ENCODE data around the gene TBC1D13. TPM values are rescaled to one million over a fixed set of nuclear protein-coding genes. Genes with fewer than 3 reads are reported as not detected.
"Not testable (repeated sequence)": the region's sequence is repeated elsewhere in the genome, so short reads cannot be mapped to it uniquely, and the experiment has no call there.

The TBC1D13 gene
- total RNA-seq, 2 experiments from 2014 or later: 18.7 to 19.6 TPM

GRCh38 chr9:128833696-128834095 is 46.6 kb downstream of the TBC1D13 start:
- CTCF ChIA-PET: no interaction called here
- POLR2A ChIA-PET: no interaction called here

DNA sequence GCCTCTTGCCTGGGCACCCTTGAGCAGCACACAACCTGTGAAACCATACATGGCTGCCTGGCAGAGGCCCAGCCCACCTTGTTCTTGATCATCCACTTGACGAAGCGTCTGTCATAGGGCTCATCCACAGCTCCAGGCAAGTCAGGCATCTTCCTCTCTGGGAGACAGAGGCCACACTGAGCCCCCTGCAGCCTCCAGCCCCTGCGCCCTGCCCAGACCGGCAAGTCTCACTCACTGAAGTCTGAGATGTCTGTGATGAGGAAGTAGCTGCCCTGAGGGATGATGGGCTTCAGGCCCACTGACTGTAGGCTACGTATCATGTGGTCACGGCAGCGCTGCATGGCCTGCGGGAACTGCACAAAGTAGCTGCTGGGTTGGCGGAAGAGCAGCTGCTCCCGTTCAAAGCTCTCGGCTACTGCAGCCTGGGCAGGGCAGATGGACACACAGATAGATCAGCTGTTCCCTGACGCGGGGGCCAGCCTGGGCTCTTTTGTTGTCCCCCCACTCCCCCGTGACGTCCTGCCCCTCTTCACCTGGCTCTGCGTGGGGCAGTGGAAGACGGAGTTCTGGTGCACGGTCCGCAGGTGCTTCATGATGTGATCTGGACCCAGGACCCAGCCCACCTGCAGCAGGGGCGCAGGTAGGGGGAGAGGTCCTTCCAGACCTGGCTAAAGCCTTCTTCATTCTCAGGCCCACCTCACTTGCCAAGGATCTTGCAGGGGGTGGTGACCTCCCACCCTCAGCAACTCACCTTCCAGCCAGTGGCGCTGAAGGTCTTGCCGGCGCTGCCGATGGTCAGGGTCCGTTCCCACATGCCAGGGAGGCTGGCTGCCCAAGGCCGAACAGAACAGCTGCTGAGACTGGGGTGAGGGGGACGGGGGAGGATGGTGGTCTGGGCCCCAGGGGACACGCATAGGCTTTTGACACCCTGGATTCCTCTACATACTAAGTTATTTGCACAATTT is 48.5 kb downstream of the TBC1D13 start:
- CTCF ChIA-PET: no interaction called here
- POLR2A ChIA-PET: interaction anchor here (0.7 kb wide), 1 partner anchor 10 kb away, joined by 8 read pairs; no protein-coding TSS in a partner anchor

DNA sequence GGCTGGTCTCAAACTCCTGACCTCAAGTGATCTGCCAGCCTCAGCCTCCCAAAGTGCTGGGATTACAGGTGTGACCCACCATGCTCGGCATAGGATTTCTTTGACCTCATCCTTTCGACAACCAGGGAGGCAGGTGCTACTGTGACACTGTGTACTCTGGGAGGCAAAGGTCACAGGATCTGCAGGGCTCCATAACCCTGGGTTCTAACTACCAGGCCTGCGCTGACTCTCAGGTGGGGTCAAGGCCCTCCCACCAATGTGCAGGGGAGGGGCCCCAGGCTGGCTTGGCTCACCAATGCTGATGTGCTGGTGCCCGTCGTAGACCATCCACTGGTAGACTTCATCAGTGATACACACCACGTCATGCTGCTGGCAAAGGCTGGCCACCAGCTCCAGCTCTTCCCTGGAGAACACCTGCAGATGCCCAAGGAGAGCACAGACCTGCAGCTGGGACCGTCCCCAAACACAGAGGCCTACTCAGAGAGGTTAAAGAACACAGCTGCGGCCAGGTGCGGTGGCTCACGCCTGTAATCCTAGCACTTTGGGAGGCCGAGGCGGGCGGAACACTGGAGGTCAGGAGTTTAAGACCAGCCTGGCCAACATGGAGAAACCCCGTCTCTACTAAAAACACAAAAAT is 49.6 kb downstream of the TBC1D13 start:
- POLR2A ChIA-PET: no interaction called here
- CTCF ChIA-PET: no interaction called here

DNA sequence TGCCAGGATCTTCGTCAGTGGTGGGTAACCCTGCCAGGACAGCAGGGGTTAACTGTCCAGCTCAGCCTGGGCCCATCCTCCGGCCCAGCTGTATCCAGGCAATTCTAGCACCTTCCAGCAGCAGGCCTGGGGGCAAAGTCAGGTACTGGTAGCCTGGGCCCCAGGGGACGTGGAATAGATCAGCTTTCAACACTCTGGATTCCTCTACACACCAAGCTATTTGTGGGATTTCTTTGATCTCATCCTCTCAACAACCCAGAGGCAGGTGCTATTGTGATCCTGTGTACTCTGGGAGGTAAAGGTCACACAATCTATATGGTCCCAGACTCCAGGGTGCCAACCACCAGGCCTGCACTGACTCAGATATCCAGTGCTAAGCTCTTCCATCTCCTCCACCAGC is 51.3 kb downstream of the TBC1D13 start:
- ChIA-PET CTCF (interaction anchor here (0.6 to 1.8 kb wide), 2 partner anchors 20 to 146 kb away, joined by 5 to 6 read pairs; partner anchors contain the start of gene ENDOG), POLR2A (no interaction called here)

- POLR2A ChIA-PET: no interaction called here
- CTCF ChIA-PET: interaction anchor here (0.8 kb wide), 1 partner anchor 23 kb away, joined by 4 read pairs; the partner anchor contains the start of gene ENDOG
These were observed 53.5 kb downstream of the TBC1D13 start for GRCh38 chr9:128840524-128840923.

- ChIA-PET POLR2A (interaction anchor here (0.9 kb wide), 1 partner anchor 12 kb away, joined by 3 read pairs; the partner anchor contains the start of gene SPOUT1), CTCF (interaction anchor here (0.7 kb wide), 2 partner anchors 89 to 859 kb away, joined by 3 to 4 read pairs; no protein-coding TSS in a partner anchor)
These were observed 54.8 kb downstream of the TBC1D13 start for GRCh38 chr9:128841694-128842492.

- POLR2A ChIA-PET: not testable (repeated sequence)
These were observed 56.1 kb downstream of the TBC1D13 start for GRCh38 chr9:128843171-128843570.

DNA sequence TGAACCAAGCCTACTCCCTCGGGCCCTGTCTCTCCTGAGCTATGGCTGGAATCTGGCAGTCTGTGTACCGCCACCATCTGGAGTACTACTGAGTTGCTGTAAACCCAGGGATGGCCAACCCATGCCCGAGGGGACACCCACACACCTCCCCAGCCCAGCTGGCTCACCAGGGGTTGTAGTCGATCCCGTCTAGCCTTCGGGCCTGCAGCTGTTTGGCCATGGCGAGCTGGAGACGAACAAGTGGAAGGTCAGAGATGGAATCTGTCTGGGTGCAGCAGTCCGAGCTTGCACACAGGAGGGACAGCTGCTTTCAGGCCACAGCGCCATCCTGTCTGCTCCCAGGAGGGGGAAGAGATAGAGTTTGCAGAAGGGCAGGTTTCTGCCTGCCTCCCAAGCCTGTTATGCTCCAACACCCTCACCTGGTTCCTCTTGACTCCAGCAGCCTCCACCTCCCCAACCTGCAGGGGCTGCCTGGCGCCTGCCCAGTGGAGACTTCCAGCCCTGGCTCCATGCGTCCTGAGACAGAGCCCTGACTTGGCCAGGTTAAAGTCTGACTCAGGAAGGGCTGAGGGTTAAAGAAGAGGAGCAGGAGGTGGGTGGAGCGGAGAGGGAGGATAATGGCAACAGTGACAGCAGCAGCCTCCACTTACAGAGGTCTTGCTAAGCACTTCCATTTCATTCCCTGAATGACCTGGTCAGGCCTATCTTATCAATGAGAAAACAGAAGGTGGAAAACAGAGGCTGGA is 58.3 kb downstream of the TBC1D13 start:
- POLR2A ChIA-PET: no interaction called here
- CTCF ChIA-PET: no interaction called here

More at GRCh38 chr9:128843171-128843570, 56.1 kb downstream of the TBC1D13 start:
- CTCF ChIA-PET: interaction anchor here (0.7 kb wide), 1 partner anchor 1375 kb away, joined by 4 read pairs; no protein-coding TSS in a partner anchor

GRCh38 chr9:128846680-128847030 is 59.6 kb downstream of the TBC1D13 start:
- ChIA-PET POLR2A (no interaction called here), CTCF (no interaction called here)

- CTCF ChIA-PET: no interaction called here
- POLR2A ChIA-PET: no interaction called here
These were observed 60.8 kb downstream of the TBC1D13 start for GRCh38 chr9:128847803-128848202.

DNA sequence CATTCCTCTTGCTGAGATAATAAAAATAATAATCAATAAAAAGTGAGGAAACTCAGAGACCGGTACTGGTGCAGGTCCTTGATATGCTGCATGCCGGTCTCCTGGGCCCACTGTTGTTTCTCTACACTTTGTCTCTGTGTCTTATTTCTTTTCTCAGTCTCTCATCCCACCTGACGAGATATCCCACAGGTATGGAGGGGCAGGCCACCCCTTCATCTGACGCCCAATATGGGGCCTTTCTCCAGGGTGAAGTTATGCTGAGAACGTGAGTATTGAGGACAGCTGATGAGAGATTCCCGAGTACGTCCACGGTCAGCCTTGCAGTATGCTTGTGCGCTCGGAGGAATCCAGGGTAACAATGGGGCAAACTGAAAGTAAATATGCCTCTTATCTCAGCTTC is 64.0 kb downstream of the TBC1D13 start:
- CTCF ChIA-PET: interaction anchor here (1.8 kb wide), 1 partner anchor 77 kb away, joined by 6 read pairs; no protein-coding TSS in a partner anchor
- POLR2A ChIA-PET: not testable (repeated sequence)

DNA sequence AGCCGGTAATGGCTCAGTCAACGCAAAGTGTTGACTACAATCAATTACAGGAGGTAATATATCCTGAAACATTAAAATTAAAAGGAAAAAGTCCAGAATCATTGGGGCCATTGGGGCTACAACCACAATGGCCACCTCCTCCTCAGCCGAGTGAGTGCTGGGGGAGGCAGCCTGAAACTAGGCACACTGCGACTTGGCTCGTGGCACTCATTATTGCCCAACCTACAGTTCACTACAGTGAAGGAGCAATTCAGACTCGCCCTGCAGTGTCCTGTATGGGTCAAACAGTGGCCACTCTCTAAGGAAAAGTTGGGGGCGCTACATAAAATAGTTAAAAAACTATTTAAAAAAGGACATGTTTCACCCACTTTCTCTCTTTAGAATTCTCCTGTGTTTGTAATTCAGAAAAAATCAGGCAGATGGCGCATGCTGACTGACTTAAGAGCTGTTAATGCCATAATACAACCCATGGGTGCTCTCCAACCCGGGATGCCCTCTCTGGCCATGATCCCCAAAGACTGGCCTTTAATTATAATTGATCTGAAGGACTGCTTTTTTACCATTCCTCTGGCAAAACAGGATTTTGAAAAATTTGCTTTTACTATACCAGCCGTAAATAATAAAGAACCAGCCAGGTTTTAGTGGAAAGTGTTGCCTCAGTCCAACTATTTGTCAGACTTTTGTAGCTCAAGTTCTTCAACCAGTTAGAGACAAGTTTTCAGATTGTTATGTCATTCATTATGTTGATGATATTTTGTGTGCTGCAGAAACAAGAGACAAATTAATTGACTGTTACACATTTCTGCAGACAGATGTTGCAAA is 64.9 kb downstream of the TBC1D13 start:
- CTCF ChIA-PET: interaction anchor here (0.7 to 1.8 kb wide), 2 partner anchors 76 to 538 kb away, joined by 3 to 6 read pairs; no protein-coding TSS in a partner anchor
- POLR2A ChIA-PET: not testable (repeated sequence)

DNA sequence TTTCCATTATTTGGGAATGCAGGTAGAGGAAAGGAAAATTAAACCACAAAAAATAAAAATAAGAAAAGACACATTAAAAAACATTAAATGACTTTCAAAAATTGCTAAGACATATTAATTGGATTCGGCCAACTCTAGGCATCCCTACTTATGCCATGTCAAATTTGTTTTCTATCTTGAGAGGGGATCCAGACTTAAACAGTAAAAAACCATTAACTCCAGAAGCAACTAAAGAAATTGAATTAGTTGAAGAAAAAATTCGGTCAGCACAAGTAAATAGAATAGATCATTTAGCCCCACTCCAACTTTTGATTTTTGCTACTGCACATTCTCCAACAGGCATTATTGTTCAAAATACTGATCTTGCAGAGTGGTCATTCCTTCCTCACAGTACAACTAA is 65.6 kb downstream of the TBC1D13 start:
- POLR2A ChIA-PET: not testable (repeated sequence)

DNA sequence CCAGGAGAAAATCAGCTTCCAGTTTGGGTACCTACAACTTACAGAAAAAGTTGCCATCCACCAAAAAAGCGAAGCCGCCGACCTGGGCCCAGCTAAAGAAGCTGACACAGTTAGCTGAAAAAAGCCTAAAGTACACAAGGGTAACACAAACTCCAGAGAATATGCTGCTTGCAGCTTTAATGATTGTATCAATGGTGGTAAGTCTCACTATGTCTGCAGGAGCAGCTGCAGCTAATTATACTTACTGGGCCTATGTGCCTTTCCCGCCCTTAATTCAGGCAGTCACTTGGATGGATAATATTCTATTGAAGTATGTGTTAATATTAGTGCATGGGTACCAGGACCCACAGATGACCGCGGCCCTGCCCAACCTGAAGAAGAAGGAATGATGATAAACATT is 67.4 kb downstream of the TBC1D13 start:
- CTCF ChIA-PET, POLR2A ChIA-PET: not testable (repeated sequence)

More for the DNA sequence above, 65.6 kb downstream of the TBC1D13 start:
- CTCF ChIA-PET: interaction anchor here (0.6 to 1.8 kb wide), 2 partner anchors 75 to 163 kb away, joined by 5 to 6 read pairs; no protein-coding TSS in a partner anchor

DNA sequence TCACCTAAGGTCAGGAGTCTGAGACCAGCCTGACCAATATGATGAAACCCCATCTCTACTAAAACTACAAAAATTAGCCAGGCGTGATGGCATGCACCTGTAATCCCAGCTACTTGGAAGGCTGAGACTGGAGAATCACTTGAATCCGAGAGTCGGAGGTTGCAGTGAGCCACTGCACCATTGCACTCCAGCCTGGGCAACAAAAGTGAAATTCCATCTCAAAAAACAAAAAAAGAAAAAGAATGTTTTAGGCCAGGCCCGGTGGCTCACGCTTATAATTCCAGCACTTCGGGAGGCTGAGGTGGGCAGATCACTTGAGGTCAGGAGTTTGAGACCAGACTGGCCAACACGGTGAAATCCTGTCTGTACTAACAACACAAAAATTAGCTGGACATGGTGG is 71.4 kb downstream of the TBC1D13 start:
- CTCF ChIA-PET: interaction anchor here (0.7 kb wide), 1 partner anchor 420 kb away, joined by 4 read pairs; no protein-coding TSS in a partner anchor
- POLR2A ChIA-PET: not testable (repeated sequence)

Measured in activated CD8-positive, alpha-beta memory T cell treated with anti-CD3 and anti-CD28 coated beads for 36 hours (primary cell).